ENCODE data around the gene NFATC4.

DNA sequence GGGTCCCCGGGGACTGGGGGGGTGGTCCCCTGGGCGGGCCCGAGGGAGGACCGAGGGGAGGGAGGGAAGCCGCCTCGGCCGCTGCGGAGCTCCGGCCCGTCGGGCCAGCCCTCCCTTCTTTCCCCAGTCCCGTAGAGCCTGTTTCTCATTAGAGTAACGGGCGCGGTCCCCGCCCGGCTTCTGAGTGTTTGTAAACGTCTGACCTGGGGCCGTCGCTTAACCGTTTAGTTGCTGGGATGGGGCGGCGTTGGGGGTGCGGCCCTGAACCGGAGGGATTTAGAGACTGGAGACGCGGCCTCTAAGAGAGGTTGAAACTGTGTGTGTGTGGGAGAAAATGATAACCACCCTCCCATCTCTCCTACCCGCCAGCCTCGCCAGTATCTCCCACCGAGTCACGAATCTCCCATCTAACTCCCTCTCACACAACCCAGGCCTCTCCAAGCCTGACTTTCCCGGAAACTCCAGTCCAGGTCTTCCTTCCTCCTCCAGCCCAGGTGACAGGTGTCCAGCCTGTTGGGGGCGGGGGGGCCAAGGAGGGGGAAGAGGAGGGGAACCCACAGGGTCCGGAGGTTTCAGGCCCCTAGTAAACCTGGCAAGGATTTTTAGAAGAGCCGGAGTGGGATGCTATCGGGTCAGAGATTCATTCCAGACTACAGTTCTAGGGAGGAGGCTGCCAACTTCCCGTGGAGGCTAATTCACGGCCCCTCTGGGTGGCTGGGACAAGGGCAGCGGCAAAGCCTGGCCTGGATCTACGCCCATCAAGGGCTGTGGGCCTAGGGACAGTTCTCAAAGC is 1.1 kb upstream of the NFATC4 start:
- TF ChIP-seq, protein P1, sequence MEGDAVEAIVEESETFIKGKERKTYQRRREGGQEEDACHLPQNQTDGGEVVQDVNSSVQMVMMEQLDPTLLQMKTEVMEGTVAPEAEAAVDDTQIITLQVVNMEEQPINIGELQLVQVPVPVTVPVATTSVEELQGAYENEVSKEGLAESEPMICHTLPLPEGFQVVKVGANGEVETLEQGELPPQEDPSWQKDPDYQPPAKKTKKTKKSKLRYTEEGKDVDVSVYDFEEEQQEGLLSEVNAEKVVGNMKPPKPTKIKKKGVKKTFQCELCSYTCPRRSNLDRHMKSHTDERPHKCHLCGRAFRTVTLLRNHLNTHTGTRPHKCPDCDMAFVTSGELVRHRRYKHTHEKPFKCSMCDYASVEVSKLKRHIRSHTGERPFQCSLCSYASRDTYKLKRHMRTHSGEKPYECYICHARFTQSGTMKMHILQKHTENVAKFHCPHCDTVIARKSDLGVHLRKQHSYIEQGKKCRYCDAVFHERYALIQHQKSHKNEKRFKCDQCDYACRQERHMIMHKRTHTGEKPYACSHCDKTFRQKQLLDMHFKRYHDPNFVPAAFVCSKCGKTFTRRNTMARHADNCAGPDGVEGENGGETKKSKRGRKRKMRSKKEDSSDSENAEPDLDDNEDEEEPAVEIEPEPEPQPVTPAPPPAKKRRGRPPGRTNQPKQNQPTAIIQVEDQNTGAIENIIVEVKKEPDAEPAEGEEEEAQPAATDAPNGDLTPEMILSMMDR (IDR thresholded peaks at IDR 0.05; ENCODE audit: poor library complexity, severe bottlenecking) = no peak
- no peak for TF ChIP-seq REST (IDR thresholded peaks at IDR 0.05; ENCODE audit: borderline replicate concordance)

Data from neural cell (in vitro differentiated cells).